Activated CD8-positive, alpha-beta T cell treated with anti-CD3 and anti-CD28 coated beads, Interleukin-2, amount 10 ng/mL, durations not matched to agents 7 days and 5 days (primary cell): ENCODE measurements around the gene TWF2. TPM values are rescaled to one million over a fixed set of nuclear protein-coding genes. Genes with fewer than 3 reads are reported as not detected.

ENCODE experiments used
- ATAC-seq: fragments of 150-1000 bp; cut with Tn5 transposase; one replicate; pipeline ENCODE4 v1.10.0; 2021; ENCODE audit warnings: moderate library complexity
- CTCF ChIA-PET: fragments of 350-600 bp; sonication (Branson Sonifier 250); formaldehyde crosslinking; loops from one replicate; lab custom pipeline; 2021; ENCODE audit warnings: antibody characterized with exemption; lab: Charles Lee
- POLR2A ChIA-PET: fragments of 350-600 bp; sonication (Branson Sonifier 250); formaldehyde crosslinking; loops from one replicate; lab custom pipeline; 2021; ENCODE audit warnings: antibody characterized with exemption; lab: Charles Lee
- DNase-seq: peaks from one replicate; pipeline ENCODE4 v3.0.0-alpha.2; 2020
- H3K27ac Mint-ChIP-seq: one replicate; pipeline ENCODE4 v1.8.0; 2021; ENCODE audit warnings: mild to moderate bottlenecking, mixed read lengths
- H3K27me3 Mint-ChIP-seq: one replicate; pipeline ENCODE4 v1.8.0; 2021; ENCODE audit warnings: low read depth, mixed read lengths
- H3K36me3 Mint-ChIP-seq: one replicate; pipeline ENCODE4 v1.8.0; 2021; ENCODE audit warnings: low read depth, mixed read lengths
- H3K4me1 Mint-ChIP-seq: one replicate; pipeline ENCODE4 v1.8.0; 2021; ENCODE audit warnings: low read depth, mixed read lengths
- H3K4me3 Mint-ChIP-seq: one replicate; pipeline ENCODE4 v1.8.0; 2021; ENCODE audit warnings: mild to moderate bottlenecking, mixed read lengths
- H3K9me3 Mint-ChIP-seq: one replicate; pipeline ENCODE4 v1.8.0; 2022; ENCODE audit warnings: mixed read lengths; ENCODE audit not compliant: insufficient read depth
- total RNA-seq, 2 experiments: library from RNA; stranded (reverse); gene quantifications; one replicate each; pipeline ENCODE4 v1.2.3, GENCODE V29; 2021

TWF2 gene
- total RNA-seq, 2 experiments from 2014 or later = 154 to 162 TPM

- DNase-seq (peak; percentile 80), ATAC-seq (peak; percentile 34)
- H3K9me3 Mint-ChIP-seq = no peaks in the 10 kb centered on the region
- H3K36me3 Mint-ChIP-seq = peaks cover 54% of the 10 kb centered on the region
- peak overlapping the region; percentile 96 for H3K27ac Mint-ChIP-seq
- peak overlapping the region; percentile 96 for H3K4me3 Mint-ChIP-seq
- POLR2A ChIA-PET = interaction anchor here (1.1 to 20.7 kb wide), 5 partner anchors 8 to 43 kb away, joined by 6 to 400 read pairs (median 32); partner anchors contain the start of genes GLYCTK and WDR82
- CTCF ChIA-PET = interaction anchor here (0.7 to 13.1 kb wide), 14 partner anchors 8 to 172 kb away, joined by 3 to 143 read pairs (median 9); partner anchors contain the start of genes GLYCTK and WDR82
- H3K4me1 Mint-ChIP-seq = peaks cover 75% of the 10 kb centered on the region
- no peaks in the 10 kb centered on the region for H3K27me3 Mint-ChIP-seq
These were observed 1.3 kb upstream of the TWF2 start for GRCh38 chr3:52240059-52240885.

GRCh38 chr3:52238193-52238760, 681 bp downstream of the TWF2 start:
- no peak for ATAC-seq

GRCh38 chr3:52237657-52238172, 1.2 kb downstream of the TWF2 start:
- H3K27me3 Mint-ChIP-seq = no peaks in the 10 kb centered on the region
- peaks cover 59% of the 10 kb centered on the region for H3K36me3 Mint-ChIP-seq
- no peak for DNase-seq
- ATAC-seq = no peak
- H3K4me3 Mint-ChIP-seq = peak overlapping the region; percentile 96
- no peaks in the 10 kb centered on the region for H3K9me3 Mint-ChIP-seq
- H3K4me1 Mint-ChIP-seq = peaks cover 73% of the 10 kb centered on the region
- ChIA-PET CTCF (interaction anchor here (1.2 to 13.1 kb wide), 6 partner anchors 10 to 102 kb away, joined by 3 to 176 read pairs (median 36); partner anchors contain the start of genes TLR9 and WDR82), POLR2A (interaction anchor here (1.8 to 20.7 kb wide), 5 partner anchors 11 to 45 kb away, joined by 4 to 400 read pairs (median 17); partner anchors contain the start of genes GLYCTK, TLR9 and WDR82)
- peak overlapping the region; percentile 71 for H3K27ac Mint-ChIP-seq

More at GRCh38 chr3:52238193-52238760, 681 bp downstream of the TWF2 start:
- DNase-seq = no peak
- Mint-ChIP-seq H3K4me3 (peak overlapping the region; percentile 96), H3K4me1 (peaks cover 72% of the 10 kb centered on the region), H3K36me3 (peaks cover 58% of the 10 kb centered on the region), H3K27me3 (no peaks in the 10 kb centered on the region), H3K27ac (peak overlapping the region; percentile 95), H3K9me3 (no peaks in the 10 kb centered on the region)
- ChIA-PET CTCF (interaction anchor here (0.9 to 13.1 kb wide), 9 partner anchors 13 to 101 kb away, joined by 3 to 176 read pairs (median 13); partner anchors contain the start of genes TLR9 and WDR82), POLR2A (interaction anchor here (0.8 to 20.7 kb wide), 10 partner anchors 10 to 1899 kb away, joined by 3 to 400 read pairs (median 9); partner anchors contain the start of genes GLYCTK, TLR9 and WDR82)

GRCh38 chr3:52237006-52237656, 1.8 kb downstream of the TWF2 start:
- Mint-ChIP-seq H3K27me3 (no peaks in the 10 kb centered on the region), H3K4me3 (peak overlapping the region; percentile 96), H3K27ac (peak overlapping the region; percentile 71), H3K9me3 (no peaks in the 10 kb centered on the region), H3K36me3 (peaks cover 61% of the 10 kb centered on the region), H3K4me1 (peaks cover 76% of the 10 kb centered on the region)
- DNase-seq = no peak
- ChIA-PET CTCF (interaction anchor here (1.2 to 13.1 kb wide), 7 partner anchors 11 to 102 kb away, joined by 3 to 176 read pairs (median 34); partner anchors contain the start of genes TLR9 and WDR82), POLR2A (interaction anchor here (0.9 to 20.7 kb wide), 6 partner anchors 11 to 59 kb away, joined by 3 to 400 read pairs (median 16); partner anchors contain the start of genes GLYCTK, TLR9 and WDR82)
- ATAC-seq = no peak

GRCh38 chr3:52236424-52236886, 2.5 kb downstream of the TWF2 start:
- Mint-ChIP-seq H3K9me3 (no peaks in the 10 kb centered on the region), H3K27me3 (no peaks in the 10 kb centered on the region), H3K4me1 (peaks cover 76% of the 10 kb centered on the region), H3K4me3 (peak overlapping the region; percentile 36), H3K27ac (peak overlapping the region; percentile 52), H3K36me3 (peaks cover 61% of the 10 kb centered on the region)
- no peak for DNase-seq
- ATAC-seq = no peak
- ChIA-PET CTCF (interaction anchor here (1.2 to 13.1 kb wide), 6 partner anchors 11 to 103 kb away, joined by 4 to 176 read pairs (median 36); partner anchors contain the start of genes TLR9 and WDR82), POLR2A (interaction anchor here (0.5 to 20.7 kb wide), 7 partner anchors 12 to 760 kb away, joined by 3 to 400 read pairs (median 6); partner anchors contain the start of genes GLYCTK and WDR82)

GRCh38 chr3:52234516-52235447, 4.2 kb downstream of the TWF2 start:
- H3K27me3 Mint-ChIP-seq = no peaks in the 10 kb centered on the region
- DNase-seq (no peak), ATAC-seq (no peak)
- peak overlapping the region; percentile 60 for H3K27ac Mint-ChIP-seq
- peaks cover 73% of the 10 kb centered on the region for H3K4me1 Mint-ChIP-seq
- peaks cover 61% of the 10 kb centered on the region for H3K36me3 Mint-ChIP-seq
- no peaks in the 10 kb centered on the region for H3K9me3 Mint-ChIP-seq
- no peak overlapping the region for H3K4me3 Mint-ChIP-seq
- ChIA-PET CTCF (interaction anchor here (0.8 to 13.1 kb wide), 8 partner anchors 9 to 104 kb away, joined by 3 to 176 read pairs (median 12); partner anchors contain the start of genes TLR9 and WDR82), POLR2A (interaction anchor here (0.5 to 2.7 kb wide), 6 partner anchors 12 to 47 kb away, joined by 3 to 13 read pairs (median 5); partner anchors contain the start of gene WDR82)

GRCh38 chr3:52233968-52234367, 5.0 kb downstream of the TWF2 start:
- H3K4me3 Mint-ChIP-seq = peak overlapping the region; percentile 3
- ChIA-PET CTCF (interaction anchor here (0.8 to 13.1 kb wide), 6 partner anchors 8 to 105 kb away, joined by 3 to 176 read pairs (median 28); partner anchors contain the start of genes TLR9 and WDR82), POLR2A (interaction anchor here (1.1 to 2.3 kb wide), 3 partner anchors 44 to 48 kb away, joined by 3 to 13 read pairs (median 4); partner anchors contain the start of gene WDR82)
- no peaks in the 10 kb centered on the region for H3K9me3 Mint-ChIP-seq
- DNase-seq = no peak
- peaks cover 73% of the 10 kb centered on the region for H3K4me1 Mint-ChIP-seq
- no peaks in the 10 kb centered on the region for H3K27me3 Mint-ChIP-seq
- H3K36me3 Mint-ChIP-seq = peaks cover 62% of the 10 kb centered on the region
- no peak for ATAC-seq
- peak overlapping the region; percentile 74 for H3K27ac Mint-ChIP-seq

- ChIA-PET CTCF (interaction anchor here (0.6 to 11.1 kb wide), 12 partner anchors 8 to 106 kb away, joined by 4 to 176 read pairs (median 25); partner anchors contain the start of genes GLYCTK, PPM1M and WDR82), POLR2A (interaction anchor here (1.8 to 2.9 kb wide), 3 partner anchors 15 to 55 kb away, joined by 6 to 11 read pairs (median 8); partner anchors contain the start of gene GLYCTK)
- no peak for ATAC-seq
- Mint-ChIP-seq H3K27ac (peak overlapping the region; percentile 61), H3K4me3 (no peak overlapping the region), H3K27me3 (no peaks in the 10 kb centered on the region), H3K9me3 (no peaks in the 10 kb centered on the region), H3K4me1 (peaks cover 69% of the 10 kb centered on the region), H3K36me3 (peaks cover 59% of the 10 kb centered on the region)
- DNase-seq = no peak
These were observed 5.8 kb downstream of the TWF2 start for GRCh38 chr3:52233108-52233591.
